Measurements from ENCODE around the gene PCDHB3. TPM values are rescaled to one million over a fixed set of nuclear protein-coding genes. Genes with fewer than 3 reads are reported as not detected.
"Not testable (repeated sequence)": the region's sequence is repeated elsewhere in the genome, so short reads cannot be mapped to it uniquely, and the experiment has no call there.

PCDHB3 gene
- total RNA-seq, 1 donor from 2014 or later = not detected

DNA sequence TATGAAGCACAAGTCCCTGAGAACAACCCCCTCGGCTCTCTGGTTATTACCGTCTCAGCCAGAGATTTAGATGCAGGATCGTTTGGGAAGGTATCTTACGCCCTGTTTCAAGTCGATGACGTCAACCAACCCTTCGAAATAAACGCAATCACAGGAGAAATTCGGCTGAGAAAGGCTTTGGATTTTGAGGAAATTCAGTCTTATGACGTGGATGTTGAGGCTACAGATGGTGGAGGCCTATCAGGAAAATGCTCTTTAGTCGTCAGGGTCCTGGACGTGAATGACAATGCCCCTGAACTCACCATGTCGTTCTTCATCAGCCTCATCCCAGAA lies 50.7 kb downstream of the PCDHB3 start:
- Mint-ChIP-seq H3K27me3 (ENCODE audit: low read depth) (no peaks in the 10 kb centered on the region), H3K4me1 (ENCODE audit: low read depth) (no peaks in the 10 kb centered on the region), H3K9me3 (peaks cover 31% of the 10 kb centered on the region), H3K4me3 (ENCODE audit: low read depth) (no peak overlapping the region), H3K27ac (no peak overlapping the region), H3K36me3 (ENCODE audit: low read depth) (no peaks in the 10 kb centered on the region)
- DNase-seq (ENCODE audit: low spot score) = no peak
- intact Hi-C loops (cut with micrococcal nuclease) = no loop called here

GRCh38 chr5:141151632-141152031 lies 51.4 kb downstream of the PCDHB3 start:
- H3K4me1 Mint-ChIP-seq (ENCODE audit: low read depth); H3K4me3 Mint-ChIP-seq (ENCODE audit: low read depth); H3K27ac Mint-ChIP-seq; DNase-seq (ENCODE audit: low spot score); intact Hi-C loops (cut with micrococcal nuclease); H3K27me3 Mint-ChIP-seq (ENCODE audit: low read depth); H3K36me3 Mint-ChIP-seq (ENCODE audit: low read depth): not testable (repeated sequence)
- peaks cover 33% of the 10 kb centered on the region for H3K9me3 Mint-ChIP-seq

GRCh38 chr5:141152096-141152495 lies 51.8 kb downstream of the PCDHB3 start:
- H3K27me3 Mint-ChIP-seq (ENCODE audit: low read depth); H3K27ac Mint-ChIP-seq; H3K36me3 Mint-ChIP-seq (ENCODE audit: low read depth); DNase-seq (ENCODE audit: low spot score); H3K4me1 Mint-ChIP-seq (ENCODE audit: low read depth); H3K4me3 Mint-ChIP-seq (ENCODE audit: low read depth); intact Hi-C loops (cut with micrococcal nuclease): not testable (repeated sequence)
- peaks cover 38% of the 10 kb centered on the region for H3K9me3 Mint-ChIP-seq

Other genes starting within 250 kb of the PCDHB3 start
- gene PCDHA10, start 244.6 kb upstream of the PCDHB3 start, total RNA-seq = not detected in 2 replicates
- gene PCDHA11, start 231.5 kb upstream of the PCDHB3 start, total RNA-seq = not detected in 2 replicates
- gene PCDHA12, start 225.2 kb upstream of the PCDHB3 start, total RNA-seq = not detected in 2 replicates
- not detected in 2 replicates for gene PCDHA13, start 218.3 kb upstream of the PCDHB3 start, total RNA-seq
- gene PCDHAC1, start 174.2 kb upstream of the PCDHB3 start, total RNA-seq = not detected in 2 replicates
- not detected in 2 replicates for gene PCDHAC2, start 134.0 kb upstream of the PCDHB3 start, total RNA-seq
- gene PCDHB1, start 49.1 kb upstream of the PCDHB3 start, total RNA-seq = not detected in 2 replicates
- 0.11 and 0.25 TPM in 2 replicates for gene PCDHB2, start 5.9 kb upstream of the PCDHB3 start, total RNA-seq
- gene PCDHB4, start 21.3 kb downstream of the PCDHB3 start, total RNA-seq = not detected in 2 replicates
- gene PCDHB5, start 34.7 kb downstream of the PCDHB3 start, total RNA-seq = not detected in 2 replicates
- not detected in 2 replicates for gene PCDHB6, start 49.6 kb downstream of the PCDHB3 start, total RNA-seq
- 0.07 TPM in 1 of 2 replicates, not detected in the other for gene PCDHB7, start 72.2 kb downstream of the PCDHB3 start, total RNA-seq
- not detected in 2 replicates for gene PCDHB8, start 77.3 kb downstream of the PCDHB3 start, total RNA-seq
- not detected in 2 replicates for gene PCDHB16, start 81.9 kb downstream of the PCDHB3 start, total RNA-seq
- not detected in 2 replicates for gene PCDHB9, start 86.7 kb downstream of the PCDHB3 start, total RNA-seq
- gene PCDHB10, start 91.9 kb downstream of the PCDHB3 start, total RNA-seq = not detected in 2 replicates
- not detected in 2 replicates for gene PCDHB11, start 99.2 kb downstream of the PCDHB3 start, total RNA-seq
- gene PCDHB12, start 108.2 kb downstream of the PCDHB3 start, total RNA-seq = not detected in 2 replicates
- 0.02 TPM in 1 of 2 replicates, not detected in the other for gene PCDHB13, start 113.4 kb downstream of the PCDHB3 start, total RNA-seq
- not detected in 2 replicates for gene PCDHB14, start 122.9 kb downstream of the PCDHB3 start, total RNA-seq
- gene PCDHB15, start 144.9 kb downstream of the PCDHB3 start, total RNA-seq = not detected in 2 replicates
- gene SLC25A2, start 203.6 kb downstream of the PCDHB3 start, total RNA-seq = 0.16 TPM in 1 of 2 replicates, not detected in the other
- 67.1 and 70.5 TPM in 2 replicates for gene TAF7, start 220.3 kb downstream of the PCDHB3 start, total RNA-seq
- 0.09 and 0.14 TPM in 2 replicates for gene PCDHGA1, start 230.0 kb downstream of the PCDHB3 start, total RNA-seq
- gene PCDHGA2, start 238.3 kb downstream of the PCDHB3 start, total RNA-seq = 0.09 and 0.11 TPM in 2 replicates
- 0.11 and 0.16 TPM in 2 replicates for gene PCDHGA3, start 243.4 kb downstream of the PCDHB3 start, total RNA-seq
- 0.16 and 0.48 TPM in 2 replicates for gene PCDHGB1, start 249.6 kb downstream of the PCDHB3 start, total RNA-seq